Small intestine (tissue), 7 donors: ENCODE measurements around the gene GDF15. TPM values are rescaled to one million over a fixed set of nuclear protein-coding genes. Genes with fewer than 3 reads are reported as not detected.

Source experiments
- DNase-seq, 2 donors: peaks; one replicate each; pipeline versions ENCODE4 v3.0.0 to v3.0.0-alpha.2; 2013
- FAIRE-seq: peaks from 2 replicates; lab custom pipeline; 2012; peaks lifted over from hg19 to GRCh38; lab: Jason Lieb, UNC
- H3K27ac ChIP-seq, 3 donors: one replicate each; pipeline ENCODE4 v1.5.1; 2013; ENCODE audit warnings: low read length in 2 of 3, mild to moderate bottlenecking in 2 of 3, control low read depth in 1 of 3, inconsistent platforms in 1 of 3, low read depth in 1 of 3, moderate library complexity in 1 of 3
- H3K27me3 ChIP-seq, 3 donors: one replicate each; pipeline ENCODE4 v1.6.1; 2013; ENCODE audit warnings: low read length in 3 of 3, inconsistent platforms in 1 of 3; ENCODE audit not compliant: control insufficient read depth in 3 of 3, insufficient read depth in 3 of 3
- H3K36me3 ChIP-seq, 3 donors: one replicate each; pipeline ENCODE4 v1.6.1; 2013; ENCODE audit warnings: low read length in 3 of 3, inconsistent platforms in 1 of 3, low read depth in 1 of 3, mild to moderate bottlenecking in 1 of 3, moderate library complexity in 1 of 3; ENCODE audit not compliant: control insufficient read depth in 3 of 3, insufficient read depth in 2 of 3
- H3K4me1 ChIP-seq, 3 donors: one replicate each; pipeline ENCODE4 v1.6.1; 2013; ENCODE audit warnings: low read length in 2 of 3, inconsistent platforms in 1 of 3, low read depth in 1 of 3, mild to moderate bottlenecking in 1 of 3, moderate library complexity in 1 of 3; ENCODE audit not compliant: control insufficient read depth in 3 of 3, insufficient read depth in 2 of 3
- H3K4me3 ChIP-seq, 3 donors: one replicate each; pipeline ENCODE4 v1.5.1; 2013; ENCODE audit warnings: low read length in 3 of 3, control low read depth in 1 of 3, inconsistent platforms in 1 of 3, low read depth in 1 of 3, mild to moderate bottlenecking in 1 of 3, moderate library complexity in 1 of 3
- H3K9me3 ChIP-seq, 2 donors: one replicate each; pipeline ENCODE4 v1.6.1; 2013; ENCODE audit warnings: low read depth in 1 of 2, low read length in 1 of 2; ENCODE audit not compliant: control insufficient read depth in 2 of 2, insufficient read depth in 1 of 2
- WGBS, 3 donors: extraction: QIAGEN DNeasy Blood & Tissue Kit; methylation state at CpG; one replicate each; pipeline ENCODE4 v1.1.7; 2013; 5-methylcytosine and 5-hydroxymethylcytosine counted together
- polyA plus RNA-seq, 4 donors: library from polyadenylated mRNA; stranded (reverse) in 3 of 4; unstranded in 1 of 4; fragments of 200-250 nt in 3 of 4; fragments of 120-200 nt in 1 of 4; gene quantifications; one replicate each; pipeline versions ENCODE4 v1.2.1 to v1.2.3, GENCODE V29; 2013
- donor health status: healthy with polysubstance abuse.
- donor health status: control.
- donor health status: control.
- donor health status: Bipolar disorder and iron deficiency.
- donor health status: healthy.

Gene GDF15
- polyA plus RNA-seq, 4 donors, result 4.5 to 41.5 (median 20.1) TPM

- FAIRE-seq, result no peak
- Histone ChIP-seq H3K27me3 (no peaks in the 10 kb centered on the region), H3K9me3 (no peaks in the 10 kb centered on the region), H3K36me3 (peaks cover 0 to 89% (median 0%) of the 10 kb centered on the region in 3 donors), H3K4me1 (peaks cover 0 to 56% (median 0%) of the 10 kb centered on the region in 3 donors), H3K4me3 (no peak overlapping the region), H3K27ac (peak overlapping the region in 1 of 3 donors; percentile 43)
- no peak for DNase-seq
- WGBS, 3 donors, result 81 to 87% (median 87%) methylated on average over 8 of the region's 8 CpGs
Measured at GRCh38 chr19:18426416-18426767, 40.4 kb downstream of the GDF15 start.

- FAIRE-seq, result no peak
- H3K27ac ChIP-seq, result no peak overlapping the region
- 77 to 84% (median 81%) methylated on average over 13 to 16 of the region's 16 CpGs for WGBS, 3 donors
Measured at GRCh38 chr19:18427080-18427742, 41.3 kb downstream of the GDF15 start.

GRCh38 chr19:18427743-18428113, 41.8 kb downstream of the GDF15 start:
- no peak overlapping the region for H3K27ac ChIP-seq
- peaks cover 0 to 93% (median 0%) of the 10 kb centered on the region in 3 donors for H3K36me3 ChIP-seq
- 90 to 94% (median 91%) methylated on average over 12 of the region's 12 CpGs for WGBS, 3 donors
- DNase-seq, result no peak
- no peaks in the 10 kb centered on the region for H3K27me3 ChIP-seq
- peaks cover 0 to 46% (median 0%) of the 10 kb centered on the region in 3 donors for H3K4me1 ChIP-seq
- H3K9me3 ChIP-seq, result no peaks in the 10 kb centered on the region
- FAIRE-seq, result no peak
- H3K4me3 ChIP-seq, result no peak overlapping the region

More at GRCh38 chr19:18427080-18427742, 41.3 kb downstream of the GDF15 start:
- H3K27me3 ChIP-seq, result no peaks in the 10 kb centered on the region
- no peaks in the 10 kb centered on the region for H3K9me3 ChIP-seq
- H3K36me3 ChIP-seq, result peaks cover 0 to 93% (median 0%) of the 10 kb centered on the region in 3 donors
- no peak for DNase-seq
- H3K4me1 ChIP-seq, result peaks cover 0 to 48% (median 0%) of the 10 kb centered on the region in 3 donors
- no peak overlapping the region for H3K4me3 ChIP-seq

GRCh38 chr19:18428173-18428786, 42.3 kb downstream of the GDF15 start:
- H3K36me3 ChIP-seq, result peaks cover 0 to 93% (median 0%) of the 10 kb centered on the region in 3 donors
- no peak overlapping the region for H3K4me3 ChIP-seq
- H3K27me3 ChIP-seq, result no peaks in the 10 kb centered on the region
- FAIRE-seq, result no peak
- DNase-seq, result no peak
- H3K9me3 ChIP-seq, result no peaks in the 10 kb centered on the region
- peaks cover 0 to 43% (median 0%) of the 10 kb centered on the region in 3 donors for H3K4me1 ChIP-seq
- peak overlapping the region in 2 of 3 donors; percentile 69 to 78 for H3K27ac ChIP-seq
- 70 to 91% (median 81%) methylated on average over 16 to 17 of the region's 17 CpGs for WGBS, 3 donors

GRCh38 chr19:18428787-18429674, 43.1 kb downstream of the GDF15 start:
- no peaks in the 10 kb centered on the region for H3K27me3 ChIP-seq
- peak overlapping the region in 2 of 3 donors; percentile 69 to 78 for H3K27ac ChIP-seq
- peaks cover 0 to 89% (median 0%) of the 10 kb centered on the region in 3 donors for H3K36me3 ChIP-seq
- FAIRE-seq (no peak), DNase-seq (peak in 1 of 2 donors; percentile 87)
- peaks cover 0 to 36% (median 0%) of the 10 kb centered on the region in 3 donors for H3K4me1 ChIP-seq
- no peaks in the 10 kb centered on the region for H3K9me3 ChIP-seq
- WGBS, 3 donors, result 25 to 71% (median 43%) methylated on average over 53 to 77 of the region's 77 CpGs
- H3K4me3 ChIP-seq, result peak overlapping the region in 2 of 3 donors; percentile 29 to 38

DNA sequence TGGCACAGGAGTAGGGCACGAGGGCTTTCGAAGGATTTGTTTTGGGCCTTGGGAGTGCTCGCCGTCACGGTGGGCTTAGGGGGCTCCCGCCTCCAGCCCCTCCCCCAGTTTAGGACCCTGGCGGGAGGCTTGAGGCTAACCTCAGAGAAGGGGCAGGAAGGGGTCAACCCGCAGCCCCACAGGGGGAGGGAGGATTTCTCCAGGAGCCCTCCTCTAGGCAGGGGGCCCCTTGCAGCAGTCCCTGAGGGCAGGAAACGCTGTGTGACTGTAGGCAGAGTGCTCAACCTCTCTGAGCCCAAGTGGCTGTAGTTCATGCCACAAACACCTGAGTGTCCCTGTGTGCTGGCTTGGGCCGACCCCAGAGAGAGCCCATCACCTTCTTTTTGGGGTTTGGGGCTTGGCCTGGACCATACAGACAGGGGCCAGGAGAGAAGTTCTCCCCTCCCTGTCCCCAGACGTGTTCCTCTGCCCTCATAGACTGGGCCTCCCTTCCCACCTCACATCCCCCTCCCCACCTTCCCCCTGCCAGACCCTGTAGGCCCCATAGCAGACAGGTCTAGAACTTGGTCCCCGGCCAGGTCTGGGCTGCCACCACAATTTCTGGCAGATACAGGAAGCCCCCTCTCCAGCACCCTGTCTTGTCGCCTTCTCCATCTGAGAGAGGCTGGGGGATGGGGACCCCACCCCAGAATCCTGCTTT, 43.9 kb downstream of the GDF15 start:
- peaks cover 0 to 94% (median 0%) of the 10 kb centered on the region in 3 donors for H3K36me3 ChIP-seq
- peaks cover 0 to 33% (median 0%) of the 10 kb centered on the region in 3 donors for H3K4me1 ChIP-seq
- no peak for FAIRE-seq
- H3K27me3 ChIP-seq, result no peaks in the 10 kb centered on the region
- no peak for DNase-seq
- H3K27ac ChIP-seq, result peak overlapping the region in 1 of 3 donors; percentile 78
- no peaks in the 10 kb centered on the region for H3K9me3 ChIP-seq
- peak overlapping the region in 1 of 3 donors; percentile 29 for H3K4me3 ChIP-seq
- 53 to 84% (median 68%) methylated on average over 12 to 13 of the region's 13 CpGs for WGBS, 3 donors

DNA sequence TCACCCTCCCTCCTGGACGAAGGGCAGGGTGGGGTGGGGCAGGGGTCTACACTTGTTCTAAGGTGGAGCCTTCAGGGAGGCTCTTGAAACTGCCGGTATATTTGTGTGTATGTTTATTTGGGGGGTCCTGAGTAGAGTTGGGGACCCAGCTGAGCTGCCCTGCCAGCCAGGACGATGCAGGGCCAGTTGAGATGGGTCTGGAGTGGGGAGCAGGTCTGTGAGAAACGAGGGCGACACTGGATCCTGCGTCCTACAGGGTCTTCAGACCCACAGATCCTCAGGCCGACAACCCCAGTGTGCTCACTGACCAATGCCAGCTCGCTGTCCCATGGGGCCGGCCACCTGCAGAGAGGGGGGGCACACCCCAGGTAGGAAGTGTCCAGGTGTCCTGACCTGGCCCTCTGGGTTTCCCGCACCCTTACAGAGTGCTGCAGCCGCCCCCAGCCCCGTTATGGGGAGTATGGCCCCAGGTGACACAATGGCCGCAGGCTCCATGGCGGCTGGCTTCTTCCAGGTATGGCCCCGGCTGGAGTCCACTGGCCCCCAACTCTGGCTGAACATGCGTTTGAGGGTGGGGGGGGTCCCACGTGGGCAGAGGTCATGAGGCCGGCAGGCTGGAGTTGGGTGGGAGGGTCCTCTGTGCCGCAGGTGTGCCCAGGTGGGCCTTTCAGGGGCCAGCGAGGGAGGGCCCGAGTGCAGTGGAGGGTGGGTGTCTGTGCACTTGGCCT, 44.6 kb downstream of the GDF15 start:
- DNase-seq (no peak), FAIRE-seq (no peak)
- 87 to 90% (median 89%) methylated on average over 18 to 21 of the region's 21 CpGs for WGBS, 3 donors

More for the DNA sequence above, 44.6 kb downstream of the GDF15 start:
- H3K27me3 ChIP-seq, result no peaks in the 10 kb centered on the region
- H3K9me3 ChIP-seq, result no peaks in the 10 kb centered on the region
- peaks cover 0 to 95% (median 0%) of the 10 kb centered on the region in 3 donors for H3K36me3 ChIP-seq
- no peak overlapping the region for H3K4me3 ChIP-seq
- H3K4me1 ChIP-seq, result peaks cover 0 to 33% (median 0%) of the 10 kb centered on the region in 3 donors
- H3K27ac ChIP-seq, result no peak overlapping the region
